Small intestine (tissue), 7 donors: ENCODE data around the gene OTOF. TPM values are rescaled to one million over a fixed set of nuclear protein-coding genes. Genes with fewer than 3 reads are reported as not detected.
A peak's percentile ranks its signal among the peaks of the same experiment; 100 is the strongest.

ENCODE experiments used
- DNase-seq, 2 donors: peaks; one replicate each; pipeline versions ENCODE4 v3.0.0 to v3.0.0-alpha.2; 2013
- FAIRE-seq: peaks from 2 replicates; lab custom pipeline; 2012; peaks lifted over from hg19 to GRCh38; lab: Jason Lieb, UNC
- H3K27ac ChIP-seq, 3 donors: one replicate each; pipeline ENCODE4 v1.5.1; 2013; ENCODE audit warnings: low read length in 2 of 3, mild to moderate bottlenecking in 2 of 3, control low read depth in 1 of 3, inconsistent platforms in 1 of 3, low read depth in 1 of 3, moderate library complexity in 1 of 3
- H3K27me3 ChIP-seq, 3 donors: one replicate each; pipeline ENCODE4 v1.6.1; 2013; ENCODE audit warnings: low read length in 3 of 3, inconsistent platforms in 1 of 3; ENCODE audit not compliant: control insufficient read depth in 3 of 3, insufficient read depth in 3 of 3
- H3K36me3 ChIP-seq, 3 donors: one replicate each; pipeline ENCODE4 v1.6.1; 2013; ENCODE audit warnings: low read length in 3 of 3, inconsistent platforms in 1 of 3, low read depth in 1 of 3, mild to moderate bottlenecking in 1 of 3, moderate library complexity in 1 of 3; ENCODE audit not compliant: control insufficient read depth in 3 of 3, insufficient read depth in 2 of 3
- H3K4me1 ChIP-seq, 3 donors: one replicate each; pipeline ENCODE4 v1.6.1; 2013; ENCODE audit warnings: low read length in 2 of 3, inconsistent platforms in 1 of 3, low read depth in 1 of 3, mild to moderate bottlenecking in 1 of 3, moderate library complexity in 1 of 3; ENCODE audit not compliant: control insufficient read depth in 3 of 3, insufficient read depth in 2 of 3
- H3K4me3 ChIP-seq, 3 donors: one replicate each; pipeline ENCODE4 v1.5.1; 2013; ENCODE audit warnings: low read length in 3 of 3, control low read depth in 1 of 3, inconsistent platforms in 1 of 3, low read depth in 1 of 3, mild to moderate bottlenecking in 1 of 3, moderate library complexity in 1 of 3
- H3K9me3 ChIP-seq, 2 donors: one replicate each; pipeline ENCODE4 v1.6.1; 2013; ENCODE audit warnings: low read depth in 1 of 2, low read length in 1 of 2; ENCODE audit not compliant: control insufficient read depth in 2 of 2, insufficient read depth in 1 of 2
- WGBS, 3 donors: extraction: QIAGEN DNeasy Blood & Tissue Kit; methylation state at CpG; one replicate each; pipeline ENCODE4 v1.1.7; 2013; 5-methylcytosine and 5-hydroxymethylcytosine counted together
- polyA plus RNA-seq, 4 donors: library from polyadenylated mRNA; stranded (reverse) in 3 of 4; unstranded in 1 of 4; fragments of 200-250 nt in 3 of 4; fragments of 120-200 nt in 1 of 4; gene quantifications; one replicate each; pipeline versions ENCODE4 v1.2.1 to v1.2.3, GENCODE V29; 2013
- donor health status: healthy with polysubstance abuse.
- donor health status: control.
- donor health status: control.
- donor health status: Bipolar disorder and iron deficiency.
- donor health status: healthy.

OTOF gene
- polyA plus RNA-seq, 4 donors = 0.22 to 2.5 (median 0.46) TPM

DNA sequence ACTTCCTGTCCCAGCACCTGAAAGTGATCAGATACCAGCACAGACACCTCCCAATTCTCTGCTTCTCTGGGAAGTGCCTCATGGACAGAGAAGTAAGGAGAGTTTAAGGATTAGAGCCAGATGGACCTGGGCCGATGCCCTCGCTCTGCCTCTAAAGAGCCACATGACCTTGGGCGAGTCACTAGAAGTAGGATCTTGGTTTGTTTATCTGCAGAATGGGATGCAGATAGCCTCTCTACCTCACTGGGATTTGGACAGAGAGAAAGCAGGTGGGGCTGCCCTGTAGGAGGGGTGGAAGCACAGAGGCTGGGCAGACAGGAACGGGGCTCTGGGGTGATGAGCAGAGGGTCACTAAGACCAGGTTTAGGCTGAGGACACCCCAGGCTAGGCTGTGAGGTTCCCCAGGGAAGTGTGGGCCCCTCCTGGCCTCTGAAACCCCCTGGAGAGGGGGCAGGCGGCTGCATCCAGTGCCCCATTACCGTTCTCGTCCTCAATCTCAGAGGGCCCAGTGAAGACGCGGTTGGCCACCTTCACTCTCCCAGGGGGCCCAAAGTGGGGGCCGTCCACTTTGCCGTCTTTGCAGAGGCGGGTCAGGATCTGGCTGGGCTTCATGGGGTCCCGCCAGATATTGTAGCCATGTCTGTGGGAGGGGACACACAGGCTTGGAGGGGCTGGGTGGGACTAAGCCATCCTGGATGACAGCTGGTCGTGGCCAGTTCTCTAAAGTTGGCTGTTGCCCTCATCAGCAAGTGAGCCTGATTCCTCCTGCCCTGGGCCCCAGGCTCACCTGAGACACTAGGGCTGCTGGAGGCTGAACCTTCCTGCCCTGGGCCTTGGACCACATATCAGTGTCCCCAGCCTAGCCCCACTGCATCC, 13.3 kb downstream of the OTOF start:
- H3K27me3 ChIP-seq = no peaks in the 10 kb centered on the region
- no peaks in the 10 kb centered on the region for H3K4me1 ChIP-seq
- peaks cover 0 to 22% (median 0%) of the 10 kb centered on the region in 3 donors for H3K36me3 ChIP-seq
- no peak overlapping the region for H3K27ac ChIP-seq
- DNase-seq (no peak), FAIRE-seq (no peak)
- H3K4me3 ChIP-seq = no peak overlapping the region
- peaks cover 0 to 9% of the 10 kb centered on the region in 2 donors for H3K9me3 ChIP-seq
- 84 to 89% (median 88%) methylated on average over 13 to 14 of the region's 14 CpGs for WGBS, 3 donors

- FAIRE-seq = no peak
- DNase-seq = no peak
- Histone ChIP-seq H3K36me3 (peaks cover 0 to 22% (median 0%) of the 10 kb centered on the region in 3 donors), H3K27ac (no peak overlapping the region), H3K27me3 (no peaks in the 10 kb centered on the region), H3K4me1 (peaks cover 0 to 5% (median 0%) of the 10 kb centered on the region in 3 donors), H3K9me3 (peaks cover 0 to under 1% of the 10 kb centered on the region in 2 donors), H3K4me3 (no peak overlapping the region)
- WGBS, 3 donors = 91 to 94% (median 93%) methylated on average over 25 of the region's 25 CpGs
Measured at GRCh38 chr2:26463244-26464192, 14.4 kb downstream of the OTOF start.

- Histone ChIP-seq H3K27ac (no peak overlapping the region), H3K4me3 (no peak overlapping the region), H3K4me1 (peaks cover 0 to 13% (median 0%) of the 10 kb centered on the region in 3 donors), H3K36me3 (peaks cover 0 to 18% (median 0%) of the 10 kb centered on the region in 3 donors), H3K9me3 (no peaks in the 10 kb centered on the region), H3K27me3 (no peaks in the 10 kb centered on the region)
- DNase-seq (peak; percentile 71 to 80), FAIRE-seq (no peak)
- WGBS, 3 donors = 83 to 88% (median 85%) methylated on average over 14 of the region's 14 CpGs
Measured at GRCh38 chr2:26462511-26463243, 15.2 kb downstream of the OTOF start.

- H3K4me1 ChIP-seq = peaks cover 0 to 19% (median 2%) of the 10 kb centered on the region in 3 donors
- FAIRE-seq = no peak
- no peak overlapping the region for H3K27ac ChIP-seq
- no peak overlapping the region for H3K4me3 ChIP-seq
- 91 to 96% (median 94%) methylated on average over 6 of the region's 6 CpGs for WGBS, 3 donors
- H3K36me3 ChIP-seq = peaks cover 0 to 18% (median 0%) of the 10 kb centered on the region in 3 donors
- no peaks in the 10 kb centered on the region for H3K27me3 ChIP-seq
- no peak for DNase-seq
- no peaks in the 10 kb centered on the region for H3K9me3 ChIP-seq
Measured at GRCh38 chr2:26462100-26462499, 15.8 kb downstream of the OTOF start.

DNA sequence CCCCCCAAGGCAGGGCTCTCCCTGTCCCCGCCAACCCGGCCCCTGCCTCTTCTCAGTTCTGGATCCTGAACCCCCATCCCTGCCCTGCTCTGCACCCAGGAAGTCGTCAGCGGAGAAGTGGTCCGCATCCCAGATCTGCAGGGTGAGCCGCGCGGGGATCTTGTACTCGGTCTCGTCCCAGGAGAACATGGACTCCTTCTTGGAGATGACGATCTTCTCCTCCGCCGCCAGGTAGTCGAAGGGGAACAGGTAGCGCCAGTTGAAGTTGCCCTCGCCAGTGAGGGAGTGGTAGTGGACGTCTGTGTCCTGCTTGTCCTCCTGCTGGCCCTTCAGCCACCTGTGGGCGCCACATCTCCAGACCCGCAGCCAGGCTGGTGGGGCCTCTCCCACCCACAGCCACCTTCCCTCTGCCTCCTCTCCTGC, 16.3 kb downstream of the OTOF start:
- Histone ChIP-seq H3K27ac (no peak overlapping the region), H3K36me3 (peaks cover 0 to 18% (median 0%) of the 10 kb centered on the region in 3 donors), H3K4me1 (peaks cover 0 to 23% (median 5%) of the 10 kb centered on the region in 3 donors), H3K27me3 (no peaks in the 10 kb centered on the region), H3K4me3 (no peak overlapping the region), H3K9me3 (no peaks in the 10 kb centered on the region)
- DNase-seq = no peak
- WGBS, 3 donors = 90 to 92% (median 91%) methylated on average over 17 to 19 of the region's 19 CpGs
- no peak for FAIRE-seq

DNA sequence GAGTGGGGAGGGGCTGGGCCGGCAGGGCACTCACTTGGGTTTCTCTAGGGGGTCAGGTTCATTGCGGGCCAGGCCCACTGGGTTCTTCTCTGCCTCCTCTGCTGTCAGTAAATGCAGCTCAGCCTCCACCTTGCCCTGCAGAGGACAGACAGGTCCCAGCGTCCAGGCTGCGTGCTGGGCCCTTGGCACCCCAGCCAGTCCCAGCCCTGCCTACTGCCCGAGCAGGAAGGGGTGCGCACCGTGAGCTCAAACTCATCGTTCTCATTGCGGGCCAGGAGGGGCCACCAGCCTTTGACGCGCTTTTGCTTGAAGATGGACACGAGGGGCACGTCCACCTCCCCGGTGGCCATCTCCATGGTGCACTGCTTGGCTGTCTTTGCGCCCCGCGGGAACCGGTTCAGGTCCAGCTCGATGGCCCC, 17.3 kb downstream of the OTOF start:
- Histone ChIP-seq H3K9me3 (no peaks in the 10 kb centered on the region), H3K36me3 (peaks cover 0 to 17% (median 0%) of the 10 kb centered on the region in 3 donors), H3K4me3 (no peak overlapping the region), H3K4me1 (peaks cover 0 to 32% (median 5%) of the 10 kb centered on the region in 3 donors), H3K27ac (no peak overlapping the region), H3K27me3 (no peaks in the 10 kb centered on the region)
- 92 to 96% (median 93%) methylated on average over 19 of the region's 19 CpGs for WGBS, 3 donors
- DNase-seq (no peak), FAIRE-seq (no peak)

- WGBS, 3 donors = 82 to 85% (median 85%) methylated on average over 14 to 15 of the region's 15 CpGs
- H3K27me3 ChIP-seq = no peaks in the 10 kb centered on the region
- no peaks in the 10 kb centered on the region for H3K9me3 ChIP-seq
- FAIRE-seq (no peak), DNase-seq (no peak)
- peaks cover 0 to 38% (median 5%) of the 10 kb centered on the region in 3 donors for H3K4me1 ChIP-seq
- peaks cover 0 to 12% (median 0%) of the 10 kb centered on the region in 3 donors for H3K36me3 ChIP-seq
- H3K27ac ChIP-seq = no peak overlapping the region
- H3K4me3 ChIP-seq = no peak overlapping the region
Measured at GRCh38 chr2:26459991-26460612, 17.8 kb downstream of the OTOF start.
